Measurements from ENCODE around the gene SSBP2.
A peak's percentile ranks its signal among the peaks of the same experiment; 100 is the strongest.

Gene SSBP2

GRCh38 chr5:81751009-81751835, at the start of gene SSBP2:
Gene SSBP2 (minus strand): TSS chr5:81751097. CDS start chr5:81751042, 55 bp downstream.
- peak; percentile 86 for DNase-seq (ENCODE audit: low spot score)

DNA sequence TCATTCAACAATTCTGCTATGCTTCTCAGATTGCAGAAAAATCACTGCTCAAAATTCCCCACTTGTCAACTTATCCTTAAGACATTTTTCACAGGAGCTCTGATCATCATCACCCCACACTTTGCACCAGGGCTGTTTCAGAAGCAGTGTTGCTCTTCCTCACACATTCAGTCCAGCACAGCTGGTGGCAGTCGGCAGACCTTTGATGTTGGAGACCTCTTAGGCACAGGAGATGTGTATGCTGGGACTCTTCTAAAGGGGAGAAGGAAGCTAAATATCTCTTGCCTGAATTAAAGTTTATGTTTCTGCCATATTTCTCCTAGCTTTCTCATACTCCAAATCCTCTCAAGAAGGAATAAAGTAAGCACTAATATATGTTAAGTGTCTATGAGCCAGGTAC, 44.8 kb upstream of the SSBP2 start:
- no peak for DNase-seq (ENCODE audit: low spot score)

DNA sequence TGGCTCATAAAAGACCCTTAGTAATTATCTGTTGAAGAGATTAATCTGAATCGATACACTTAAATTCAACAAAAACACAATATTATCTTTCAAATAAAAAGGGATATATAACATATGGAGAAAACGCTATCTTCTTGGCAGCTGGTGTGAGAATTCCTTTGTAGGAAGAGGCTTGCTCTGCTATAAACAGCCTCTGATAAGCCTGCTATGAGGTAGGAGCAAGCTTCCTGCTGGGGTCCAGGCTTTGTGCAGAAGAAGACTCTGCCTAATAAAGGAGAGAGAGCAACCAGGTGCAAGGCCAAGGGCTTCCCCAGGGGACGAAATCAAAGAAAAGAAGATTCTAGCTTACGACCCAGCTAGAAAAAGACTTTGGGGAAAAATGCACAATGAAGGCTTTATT, 43.3 kb upstream of the SSBP2 start:
- no peak for DNase-seq (ENCODE audit: low spot score)

GRCh38 chr5:81790336-81790735, 39.4 kb upstream of the SSBP2 start:
- DNase-seq (ENCODE audit: low spot score) = no peak

GRCh38 chr5:81789033-81789432, 38.1 kb upstream of the SSBP2 start:
- no peak for DNase-seq (ENCODE audit: low spot score)

GRCh38 chr5:81788329-81788728, 37.4 kb upstream of the SSBP2 start:
- DNase-seq (ENCODE audit: low spot score) = no peak

DNA sequence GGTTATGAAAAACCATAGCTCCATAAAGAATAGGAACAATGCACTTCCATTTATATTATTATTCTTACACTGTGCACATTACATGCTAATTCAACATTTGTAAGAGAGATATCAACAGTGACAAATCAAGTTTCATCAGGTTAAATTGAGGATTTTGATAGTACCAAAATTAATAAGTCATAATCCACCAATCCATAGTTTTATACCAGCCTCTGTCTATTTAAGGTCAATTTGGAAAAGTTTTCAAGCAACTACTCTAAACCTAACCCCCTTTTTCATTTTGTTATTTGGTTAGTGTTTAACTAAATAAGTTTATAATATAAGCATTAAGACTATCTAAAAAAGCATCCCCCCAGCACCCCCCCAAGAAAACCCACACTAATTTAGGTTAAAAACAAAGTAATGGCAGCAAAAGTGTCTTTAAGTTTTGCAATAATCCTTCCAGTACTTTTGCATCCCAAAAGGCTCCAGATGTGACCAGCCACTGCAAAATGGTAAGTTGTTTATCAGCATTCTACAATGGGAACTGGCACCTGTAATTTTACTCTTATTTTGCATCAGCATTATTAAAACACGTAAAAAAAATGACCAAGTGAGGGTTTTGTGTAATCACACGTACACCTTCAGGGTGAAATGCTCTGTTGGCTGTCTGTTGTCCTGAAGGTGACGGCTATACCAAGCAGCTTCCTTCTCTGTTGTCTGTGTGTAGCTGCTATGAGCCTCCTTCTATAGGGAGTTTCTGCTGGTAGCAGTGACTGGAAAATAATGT, 36.8 kb upstream of the SSBP2 start:
- no peak for DNase-seq (ENCODE audit: low spot score)

DNA sequence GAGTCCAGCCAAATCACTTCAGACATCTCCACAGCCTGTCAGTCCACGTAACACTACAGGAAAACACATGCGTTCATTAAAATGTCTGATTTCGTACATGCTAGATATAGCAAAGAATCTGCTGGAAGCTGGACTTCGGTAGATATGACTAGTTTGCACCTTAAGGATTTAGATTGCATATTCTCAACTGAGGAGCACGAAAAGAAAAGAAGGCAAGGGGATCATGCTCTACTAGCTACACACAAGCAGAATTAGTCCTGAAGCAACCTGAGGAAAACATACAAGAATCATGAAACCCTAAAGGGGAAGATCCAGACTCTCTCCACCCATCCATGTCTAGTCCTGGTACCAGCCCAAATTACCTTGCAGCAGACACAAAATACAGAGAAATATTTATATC, 36.1 kb upstream of the SSBP2 start:
- DNase-seq (ENCODE audit: low spot score) = no peak

- no peak for DNase-seq (ENCODE audit: low spot score)
Measured at GRCh38 chr5:81786496-81786895, 35.6 kb upstream of the SSBP2 start.

GRCh38 chr5:81785322-81785721, 34.4 kb upstream of the SSBP2 start:
- no peak for DNase-seq (ENCODE audit: low spot score)

- no peak for DNase-seq (ENCODE audit: low spot score)
Measured at GRCh38 chr5:81783401-81783800, 32.5 kb upstream of the SSBP2 start.

- no peak for DNase-seq (ENCODE audit: low spot score)
Measured at GRCh38 chr5:81782811-81783210, 31.9 kb upstream of the SSBP2 start.

DNA sequence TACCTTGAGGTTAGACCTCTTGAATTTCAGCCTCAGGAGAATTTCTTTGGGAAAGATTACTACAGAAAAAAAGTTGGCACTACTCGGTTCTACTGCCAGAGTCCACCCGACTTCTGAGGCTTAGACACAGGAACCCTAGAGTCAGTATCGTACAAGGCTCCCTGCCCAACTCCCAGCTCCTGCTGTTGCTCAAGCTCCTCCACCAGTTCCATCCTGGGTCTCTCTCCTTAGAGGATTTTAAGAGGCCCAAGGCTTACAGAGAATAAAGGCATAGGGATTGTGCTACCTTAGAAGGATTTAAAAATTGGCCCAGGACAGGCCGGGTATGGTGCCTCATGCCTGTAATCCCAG, 29.0 kb upstream of the SSBP2 start:
- no peak for DNase-seq (ENCODE audit: low spot score)

- no peak for DNase-seq (ENCODE audit: low spot score)
Measured at GRCh38 chr5:81779125-81779915, 28.4 kb upstream of the SSBP2 start.

DNA sequence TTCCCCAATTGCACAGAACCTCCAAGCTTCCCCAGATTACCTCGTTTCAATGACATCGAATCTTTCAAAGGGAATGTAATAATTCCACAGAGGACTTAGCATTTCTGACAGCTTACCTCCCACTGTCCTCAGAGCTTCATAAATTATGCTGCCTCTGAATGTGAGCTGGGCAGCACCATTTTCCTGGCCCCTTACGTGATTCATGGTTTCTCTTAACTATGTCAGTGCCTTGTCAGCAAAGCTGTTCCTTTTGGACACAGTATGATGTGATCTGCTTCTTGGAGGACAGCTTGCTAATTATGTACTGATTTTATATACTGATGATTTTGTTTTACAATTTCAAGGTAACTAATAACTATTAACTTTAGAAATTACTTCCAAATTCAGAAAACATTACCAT, 27.7 kb upstream of the SSBP2 start:
- DNase-seq (ENCODE audit: low spot score) = no peak

DNA sequence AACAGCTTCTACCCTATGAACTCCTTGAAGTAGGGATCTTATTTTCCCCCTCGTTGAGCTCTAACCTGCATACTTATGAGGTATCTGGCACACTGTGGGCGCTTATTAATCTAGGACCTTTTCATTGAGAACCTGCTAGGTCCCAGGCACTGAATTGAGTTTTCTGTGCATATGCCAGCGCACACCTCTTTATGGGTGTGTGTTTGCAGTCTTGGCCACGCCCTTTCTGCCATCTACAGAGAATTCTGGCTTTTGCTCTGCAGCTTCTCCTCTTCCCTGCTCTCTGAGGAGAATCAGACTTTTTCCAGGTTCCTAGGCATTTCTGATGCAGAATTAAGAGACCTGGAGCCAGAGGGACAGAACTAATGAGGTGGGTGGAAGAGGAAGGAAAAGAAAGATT, 25.4 kb upstream of the SSBP2 start:
- no peak for DNase-seq (ENCODE audit: low spot score)

DNA sequence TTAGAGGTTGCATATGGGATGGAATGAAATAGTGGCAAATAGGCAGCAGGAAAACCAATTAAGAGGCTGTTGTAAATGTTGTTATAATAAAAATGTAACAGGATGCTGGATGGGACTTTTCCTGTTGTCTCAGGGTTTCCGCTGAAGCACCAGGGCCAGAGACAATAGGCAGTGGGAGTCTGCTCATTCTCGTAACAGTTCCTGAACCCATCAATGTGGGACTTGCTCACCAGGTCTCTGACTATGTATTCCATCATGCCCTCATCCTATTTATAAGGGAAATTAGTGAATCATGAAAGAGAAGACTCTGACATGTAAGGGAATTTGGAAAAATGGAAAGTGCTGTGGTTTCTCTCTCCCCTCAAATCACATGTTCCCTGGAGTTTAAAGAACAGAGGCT, 23.5 kb upstream of the SSBP2 start:
- DNase-seq (ENCODE audit: low spot score) = no peak

DNA sequence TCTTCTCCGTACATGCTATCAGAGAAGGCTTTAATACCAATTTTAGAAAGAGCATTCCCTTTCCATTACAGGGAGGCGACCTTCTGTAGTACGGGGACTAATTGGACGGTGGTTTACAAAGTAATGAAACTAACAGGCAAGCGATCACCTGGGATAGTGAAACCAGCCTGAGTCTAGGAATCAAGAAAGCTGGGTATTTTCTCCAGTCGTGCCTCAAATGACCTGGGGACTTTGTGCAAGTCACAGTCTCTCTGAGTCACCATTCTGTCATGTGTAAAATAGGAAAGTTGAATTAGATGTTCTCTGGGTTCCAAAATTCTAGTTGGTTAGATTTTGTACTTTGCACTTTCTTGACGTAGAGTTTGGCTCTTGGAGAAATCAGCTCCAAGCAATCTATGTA, 22.7 kb upstream of the SSBP2 start:
- DNase-seq (ENCODE audit: low spot score) = no peak

DNA sequence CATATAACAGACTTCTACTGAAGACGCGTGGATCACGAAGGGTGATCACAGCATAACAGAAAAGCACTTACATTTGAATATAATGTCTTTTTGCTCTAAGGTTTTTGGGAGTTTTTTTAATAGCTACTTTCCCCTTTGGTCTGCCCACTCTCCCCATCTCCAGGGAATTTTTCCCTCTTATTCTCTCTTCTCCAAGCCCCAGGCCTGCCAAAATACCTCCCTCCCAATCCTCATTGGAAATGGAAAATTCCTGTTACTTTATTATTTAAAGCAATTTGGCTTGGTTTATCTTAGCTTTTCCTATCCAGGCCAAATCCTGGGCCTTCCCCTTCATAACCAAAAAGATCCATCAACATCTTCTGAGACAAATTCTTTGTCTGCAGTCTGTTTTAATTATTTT, 22.3 kb upstream of the SSBP2 start:
- no peak for DNase-seq (ENCODE audit: low spot score)

DNA sequence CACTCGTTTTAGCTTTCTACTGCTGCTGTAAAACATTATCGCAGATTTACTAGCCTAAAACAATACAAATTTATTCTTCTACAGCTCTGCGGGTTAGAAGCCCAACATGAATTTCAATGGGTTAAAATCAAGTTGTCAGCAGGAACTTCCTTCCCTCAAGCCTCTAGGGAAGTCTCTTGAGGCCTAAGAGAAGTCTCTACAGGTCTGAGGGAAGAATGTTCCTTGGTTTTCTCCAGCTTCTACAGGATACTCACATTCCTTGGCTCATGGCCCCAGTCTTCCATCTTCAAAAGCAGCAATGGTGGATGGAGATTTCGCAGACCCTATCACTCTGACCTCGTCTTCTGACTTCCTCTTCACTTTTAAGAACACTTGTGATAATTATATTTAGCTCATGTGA, 21.6 kb upstream of the SSBP2 start:
- no peak for DNase-seq (ENCODE audit: low spot score)

- no peak for DNase-seq (ENCODE audit: low spot score)
Measured at GRCh38 chr5:81768935-81769452, 18.1 kb upstream of the SSBP2 start.

DNA sequence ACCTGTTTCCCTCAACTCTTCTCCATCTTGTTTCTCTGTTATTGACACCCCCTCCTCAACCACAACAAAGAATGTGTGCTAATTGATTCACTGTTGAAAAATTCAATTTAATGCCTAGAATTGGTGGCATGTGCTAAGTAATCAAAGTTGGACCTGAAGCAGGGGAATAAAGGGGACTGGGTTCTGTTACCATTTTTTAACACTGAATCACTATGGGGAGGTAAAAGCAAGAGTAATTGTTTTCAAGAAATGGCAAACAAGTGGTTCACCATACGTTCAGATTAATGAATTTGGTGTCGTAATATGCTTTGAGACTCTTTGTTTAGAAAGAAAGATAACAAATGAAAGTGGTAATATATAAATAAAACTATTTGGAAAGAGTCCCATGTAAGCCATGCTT, 17.0 kb upstream of the SSBP2 start:
- no peak for DNase-seq (ENCODE audit: low spot score)

DNA sequence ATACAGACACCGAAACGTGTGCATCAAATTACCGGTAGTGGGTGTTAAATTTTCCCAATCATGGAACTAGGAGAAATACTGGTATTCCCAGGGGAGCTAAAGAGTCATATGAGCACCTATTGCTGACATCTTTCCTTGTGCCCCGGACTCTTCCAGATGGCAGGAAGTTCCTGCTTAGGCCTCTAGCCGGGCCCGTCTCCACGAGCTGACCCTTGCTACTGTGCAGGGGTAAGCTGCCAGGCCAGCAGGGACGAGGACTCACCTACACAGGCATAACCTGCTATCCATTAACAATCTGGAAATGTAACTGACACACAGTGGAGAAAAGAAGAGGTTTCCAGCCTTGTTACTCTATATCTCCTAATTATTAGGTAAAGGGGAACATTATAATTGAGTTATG, 16.2 kb upstream of the SSBP2 start:
- DNase-seq (ENCODE audit: low spot score) = no peak
